Caco-2 (cell line): ENCODE data around the gene TAF9. TPM values are rescaled to one million over a fixed set of nuclear protein-coding genes. Genes with fewer than 3 reads are reported as not detected.
A peak's percentile ranks its signal among the peaks of the same experiment; 100 is the strongest.

Source experiments
- BruUV-seq: library from RNA; stranded (reverse); fragments of 400-500 nt; replicated peaks from 2 replicates; lab custom pipeline; 2021; lab: Mats Ljungman, UMichigan
- CTCF ChIA-PET: fragments of 300-600 bp; sonication (Branson Sonifier 250); formaldehyde crosslinking; loops from one replicate; lab custom pipeline; 2022; ENCODE audit warnings: antibody characterized with exemption; lab: Charles Lee
- POLR2A ChIA-PET: fragments of 300-600 bp; sonication (Branson Sonifier 250); formaldehyde crosslinking; loops from one replicate; lab custom pipeline; 2022; ENCODE audit warnings: antibody characterized with exemption; lab: Charles Lee
- DNase-seq, 2 experiments: peaks; one replicate each; pipeline versions ENCODE4 v3.0.0 to v3.0.0-alpha.2; 2020 to 2022
- H3K27me3 ChIP-seq: replicated peaks from 2 replicates; pipeline ENCODE4 v1.6.0; 2011; ENCODE audit warnings: low read length; ENCODE audit not compliant: control insufficient read depth, insufficient read depth
- H3K36me3 ChIP-seq: 2 replicates; pipeline ENCODE4 v1.5.1; 2011; ENCODE audit warnings: low read length; ENCODE audit not compliant: control insufficient read depth, insufficient read depth
- H3K4me1 ChIP-seq: fragments of 250-450 bp; sonication (Bioruptor Pico); 2 replicates; pipeline ENCODE4 v1.5.1; 2020; ENCODE audit warnings: mild to moderate bottlenecking
- H3K4me3 ChIP-seq: 2 replicates; pipeline ENCODE4 v1.5.1; 2011; ENCODE audit warnings: low read depth, mild to moderate bottlenecking, control low read depth, low read length
- H3K9me3 ChIP-seq: fragments of 250-450 bp; sonication (Bioruptor Pico); 2 replicates; pipeline ENCODE4 v1.5.1; 2020; ENCODE audit warnings: mild to moderate bottlenecking, moderate library complexity
- H3K27ac Mint-ChIP-seq: one replicate; pipeline ENCODE4 v1.8.0; 2022; ENCODE audit warnings: mixed read lengths; ENCODE audit not compliant: unreplicated experiment
- H3K27me3 Mint-ChIP-seq: one replicate; pipeline ENCODE4 v1.8.0; 2022; ENCODE audit warnings: mixed read lengths; ENCODE audit not compliant: insufficient read depth, unreplicated experiment
- H3K36me3 Mint-ChIP-seq: one replicate; pipeline ENCODE4 v1.8.0; 2022; ENCODE audit warnings: mild to moderate bottlenecking, mixed read lengths; ENCODE audit not compliant: insufficient read depth, unreplicated experiment
- H3K4me1 Mint-ChIP-seq: one replicate; pipeline ENCODE4 v1.8.0; 2022; ENCODE audit warnings: low read depth, mixed read lengths; ENCODE audit not compliant: unreplicated experiment
- H3K4me3 Mint-ChIP-seq: one replicate; pipeline ENCODE4 v1.8.0; 2022; ENCODE audit warnings: mild to moderate bottlenecking, moderate library complexity, mixed read lengths; ENCODE audit not compliant: unreplicated experiment
- H3K9me3 Mint-ChIP-seq: one replicate; pipeline ENCODE4 v1.8.0; 2022; ENCODE audit warnings: mixed read lengths; ENCODE audit not compliant: unreplicated experiment
- intact Hi-C: fragments of 100-400 bp; cut with micrococcal nuclease; formaldehyde crosslinking; loops from one replicate; pipeline ENCODE4 v1.10.0; 2022; ENCODE audit not compliant: unreplicated experiment
- total RNA-seq: library from RNA; stranded (reverse); gene quantifications from 2 replicates; pipeline ENCODE4 v1.2.3, GENCODE V29; 2022
- TF ChIP-seq, protein P1 (sequence below), 2 experiments: fragments of 200-600 bp in 1 of 2; IDR thresholded peaks; 1 replicate in 1 of 2; 2 replicates in 1 of 2; pipeline versions ENCODE4 v1.5.1 to v1.8.0; 2011 to 2022; ENCODE audit warnings: antibody characterized with exemption in 1 of 2, control low read depth in 1 of 2, inconsistent platforms in 1 of 2, low read depth in 1 of 2, low read length in 1 of 2, mild to moderate bottlenecking in 1 of 2, moderate library complexity in 1 of 2; ENCODE audit not compliant: insufficient read depth in 1 of 2, severe bottlenecking in 1 of 2, unreplicated experiment in 1 of 2

TAF9 gene
- total RNA-seq, 1 experiment from 2014 or later, result 101 TPM

DNA sequence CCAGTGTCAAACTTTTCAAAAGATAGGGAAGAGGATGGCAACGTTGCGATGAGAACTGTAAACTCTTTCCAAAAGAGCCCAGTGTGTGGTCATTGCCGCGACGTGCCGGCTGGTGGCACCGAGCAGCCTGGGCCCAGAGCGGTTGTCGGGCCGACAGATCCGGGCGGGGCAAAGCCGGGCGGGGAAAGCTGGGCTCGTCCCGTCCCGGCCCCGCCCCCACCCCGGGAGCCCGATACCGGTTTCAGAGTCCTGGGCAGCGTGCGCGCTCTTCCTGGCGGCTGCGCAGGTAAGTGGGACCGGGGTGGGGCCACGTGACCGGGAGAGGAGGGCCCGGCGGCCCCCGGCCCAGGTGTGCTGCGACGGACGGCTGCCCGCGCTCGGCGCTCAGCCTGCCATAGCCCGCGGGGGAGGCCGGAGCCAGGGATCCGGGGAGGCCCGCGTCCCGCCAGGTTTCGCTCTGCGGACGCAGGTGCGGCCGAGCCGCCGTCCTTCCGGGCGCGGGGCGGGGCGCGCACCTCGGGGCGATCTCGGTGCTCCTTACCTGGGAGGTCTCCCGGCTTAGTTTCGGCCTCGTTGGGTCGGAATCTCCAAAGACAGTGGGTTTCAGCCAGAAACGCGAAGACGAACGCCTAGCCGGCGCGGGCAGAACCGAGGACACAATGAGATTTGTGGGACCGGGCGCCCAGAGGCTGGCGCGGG, 45.7 kb upstream of the TAF9 start, which contains the start of gene MARVELD2:
TSS of gene MARVELD2 (plus strand) at position 232 of the 699 bp plus-strand sequence. CDS start 4,270 bp downstream, outside the sequence.
- H3K27me3 Mint-ChIP-seq, result no peaks in the 10 kb centered on the region
- TSS peak; percentile 76 for BruUV-seq

DNA sequence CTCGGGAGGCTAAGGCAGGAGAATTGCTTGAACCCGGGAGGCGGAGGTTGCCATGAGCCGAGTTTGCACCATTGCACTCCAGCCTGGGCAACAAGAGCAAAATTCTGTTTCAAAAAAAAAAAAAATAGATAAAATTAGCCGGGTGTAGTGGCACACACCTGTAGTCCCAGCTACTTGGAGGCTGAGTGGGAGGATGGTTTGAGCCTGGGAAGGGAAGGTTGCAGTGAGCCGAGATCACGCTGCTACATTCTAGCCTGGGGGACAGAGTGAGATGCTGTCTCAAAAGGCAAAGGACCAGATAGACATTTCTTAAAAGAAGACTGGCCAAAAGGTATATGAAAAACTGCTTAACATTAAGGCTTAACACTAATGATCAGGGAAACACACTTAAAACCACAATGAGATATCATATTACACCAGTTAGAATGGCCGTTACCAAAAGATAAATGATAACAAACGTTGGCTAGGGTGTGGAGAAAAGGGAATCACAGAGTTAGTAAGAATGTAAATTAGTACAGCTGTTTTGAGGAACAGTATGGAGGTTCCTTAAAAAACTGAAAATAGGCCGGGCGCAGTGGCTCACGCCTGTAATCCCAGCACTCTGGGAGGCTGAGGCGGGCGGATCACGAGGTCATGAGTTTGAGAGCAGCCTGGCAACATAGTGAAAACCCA, 35.5 kb upstream of the TAF9 start:
- DNase-seq, result no peak
- TF ChIP-seq, protein P1, sequence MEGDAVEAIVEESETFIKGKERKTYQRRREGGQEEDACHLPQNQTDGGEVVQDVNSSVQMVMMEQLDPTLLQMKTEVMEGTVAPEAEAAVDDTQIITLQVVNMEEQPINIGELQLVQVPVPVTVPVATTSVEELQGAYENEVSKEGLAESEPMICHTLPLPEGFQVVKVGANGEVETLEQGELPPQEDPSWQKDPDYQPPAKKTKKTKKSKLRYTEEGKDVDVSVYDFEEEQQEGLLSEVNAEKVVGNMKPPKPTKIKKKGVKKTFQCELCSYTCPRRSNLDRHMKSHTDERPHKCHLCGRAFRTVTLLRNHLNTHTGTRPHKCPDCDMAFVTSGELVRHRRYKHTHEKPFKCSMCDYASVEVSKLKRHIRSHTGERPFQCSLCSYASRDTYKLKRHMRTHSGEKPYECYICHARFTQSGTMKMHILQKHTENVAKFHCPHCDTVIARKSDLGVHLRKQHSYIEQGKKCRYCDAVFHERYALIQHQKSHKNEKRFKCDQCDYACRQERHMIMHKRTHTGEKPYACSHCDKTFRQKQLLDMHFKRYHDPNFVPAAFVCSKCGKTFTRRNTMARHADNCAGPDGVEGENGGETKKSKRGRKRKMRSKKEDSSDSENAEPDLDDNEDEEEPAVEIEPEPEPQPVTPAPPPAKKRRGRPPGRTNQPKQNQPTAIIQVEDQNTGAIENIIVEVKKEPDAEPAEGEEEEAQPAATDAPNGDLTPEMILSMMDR (IDR thresholded peaks at IDR 0.05; ENCODE audit: insufficient read depth in 1 of 2, low read depth in 1 of 2, low read length in 1 of 2, severe bottlenecking in 1 of 2, unreplicated experiment in 1 of 2), result no peak
- Mint-ChIP-seq H3K4me3 (no peak overlapping the region), H3K36me3 (peaks cover 57% of the 10 kb centered on the region), H3K27ac (no peak overlapping the region), H3K4me1 (no peaks in the 10 kb centered on the region), H3K9me3 (no peaks in the 10 kb centered on the region), H3K27me3 (no peaks in the 10 kb centered on the region)
- no peak overlapping the region for H3K4me3 ChIP-seq
- H3K36me3 ChIP-seq, result no peaks in the 10 kb centered on the region
- H3K9me3 ChIP-seq, result no peaks in the 10 kb centered on the region; the same call in 1 of the 2 replicates
- intact Hi-C loops, result no loop called here
- ChIA-PET CTCF (no interaction called here), POLR2A (no interaction called here)
- no TSS peak for BruUV-seq
- no peaks in the 10 kb centered on the region for H3K27me3 ChIP-seq
- H3K4me1 ChIP-seq, result no peaks in the 10 kb centered on the region

More for the DNA sequence above, 45.7 kb upstream of the TAF9 start, which contains the start of gene MARVELD2:
- H3K36me3 Mint-ChIP-seq, result peaks cover 49% of the 10 kb centered on the region
- H3K4me3 Mint-ChIP-seq, result peak within 1 kb of the TSS; percentile 92
- Histone ChIP-seq H3K4me3 (peak within 1 kb of the TSS; percentile 81), H3K9me3 (no peaks in the 10 kb centered on the region), H3K36me3 (peaks cover 3% of the 10 kb centered on the region; the same call in 1 of the 2 replicates), H3K4me1 (peaks cover 9% of the 10 kb centered on the region), H3K27me3 (no peaks in the 10 kb centered on the region)
- peaks cover 22% of the 10 kb centered on the region for H3K4me1 Mint-ChIP-seq
- intact Hi-C loops, result loop anchor here (1.0 to 5.0 kb wide), 3 partner anchors 37 to 77 kb away; partner anchors contain the start of genes AK6, OCLN, RAD17 and TAF9
- TF ChIP-seq, protein P1 (IDR thresholded peaks at IDR 0.05; ENCODE audit: insufficient read depth in 1 of 2, low read depth in 1 of 2, low read length in 1 of 2, severe bottlenecking in 1 of 2, unreplicated experiment in 1 of 2), result peak; percentile 22 to 76
- ChIA-PET POLR2A (interaction anchor here (0.6 to 1.0 kb wide), 2 partner anchors 40 to 84 kb away, joined by 3 read pairs; no protein-coding TSS in a partner anchor), CTCF (interaction anchor here (0.6 kb wide), 2 partner anchors 25 to 68 kb away, joined by 3 to 5 read pairs; no protein-coding TSS in a partner anchor)
- no peaks in the 10 kb centered on the region for H3K9me3 Mint-ChIP-seq
- peak within 1 kb of the TSS; percentile 93 for H3K27ac Mint-ChIP-seq
- DNase-seq, result peak; percentile 96

DNA sequence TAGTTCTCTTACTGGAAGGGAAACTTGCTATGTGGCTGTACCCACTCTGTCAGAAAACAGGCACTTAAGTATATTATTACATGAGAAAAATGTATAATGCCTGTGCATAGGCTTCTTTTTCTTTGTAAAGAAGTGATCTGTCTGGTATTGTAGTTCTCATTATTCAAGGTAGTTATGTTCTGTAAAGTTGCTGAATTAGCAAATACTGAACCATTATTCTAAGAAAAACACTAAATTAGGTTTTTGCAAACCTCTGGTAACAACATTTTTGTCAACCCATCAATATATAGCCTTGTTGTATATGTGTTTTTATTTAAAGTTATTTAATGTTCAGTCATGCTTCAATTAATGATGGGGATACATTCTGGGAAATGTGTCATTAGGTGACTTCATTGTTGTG, 9.1 kb upstream of the TAF9 start:
- no peak overlapping the region for H3K4me3 Mint-ChIP-seq
- DNase-seq, result no peak
- no peaks in the 10 kb centered on the region for H3K9me3 ChIP-seq
- H3K36me3 ChIP-seq, result 0 out of 2 replicates have a peak, but pooled peaks cover 1% of the 10 kb centered on the region
- no peaks in the 10 kb centered on the region for H3K4me1 ChIP-seq
- H3K4me3 ChIP-seq, result no peak overlapping the region
- POLR2A ChIA-PET, result no interaction called here
- no peak overlapping the region for H3K27ac Mint-ChIP-seq
- CTCF ChIA-PET, result no interaction called here
- TF ChIP-seq, protein P1 (IDR thresholded peaks at IDR 0.05; ENCODE audit: insufficient read depth in 1 of 2, low read depth in 1 of 2, low read length in 1 of 2, severe bottlenecking in 1 of 2, unreplicated experiment in 1 of 2), result no peak
- H3K36me3 Mint-ChIP-seq, result peaks cover 39% of the 10 kb centered on the region
- intact Hi-C loops, result no loop called here
- BruUV-seq, result no TSS peak
- H3K4me1 Mint-ChIP-seq, result no peaks in the 10 kb centered on the region
- H3K27me3 Mint-ChIP-seq, result no peaks in the 10 kb centered on the region
- no peaks in the 10 kb centered on the region for H3K27me3 ChIP-seq
- H3K9me3 Mint-ChIP-seq, result no peaks in the 10 kb centered on the region
